Endothelial cell of umbilical vein (primary cell): ENCODE data around the gene C1orf167.

Source experiments
- CTCF ChIP-seq, 2 donors: IDR thresholded peaks; 1 replicate in 1 of 2; 2 replicates in 1 of 2; pipeline ENCODE4 v1.5.1; 2011; ENCODE audit warnings: low read length in 2 of 2, mild to moderate bottlenecking in 2 of 2, moderate library complexity in 2 of 2, control low read depth in 1 of 2, inconsistent platforms in 1 of 2, low read depth in 1 of 2; ENCODE audit not compliant: insufficient read depth in 1 of 2; ENCODE audit errors: extremely low read depth in 1 of 2
- EZH2 ChIP-seq: IDR thresholded peaks from 2 replicates; pipeline ENCODE4 v1.6.1; 2012; ENCODE audit warnings: borderline replicate concordance, low read depth, mild to moderate bottlenecking, moderate library complexity, low read length, inconsistent platforms; ENCODE audit not compliant: severe bottlenecking
- FOS ChIP-seq: IDR thresholded peaks from 2 replicates; pipeline ENCODE4 v1.6.1; 2011; ENCODE audit warnings: mild to moderate bottlenecking, low read length, moderate library complexity, borderline replicate concordance; ENCODE audit not compliant: insufficient read depth
- MAX ChIP-seq: IDR thresholded peaks from 2 replicates; pipeline ENCODE4 v1.6.1; 2011; ENCODE audit not compliant: insufficient read depth, insufficient read length
- MYC ChIP-seq: IDR thresholded peaks from one replicate; pipeline ENCODE4 v1.6.1; 2011; ENCODE audit warnings: mild to moderate bottlenecking, low read depth, low read length
- POLR2A ChIP-seq: IDR thresholded peaks from 2 replicates; pipeline ENCODE4 v1.6.1; 2012; ENCODE audit warnings: low read depth, mild to moderate bottlenecking, control low read depth, low read length
- POLR2AphosphoS5 ChIP-seq: IDR thresholded peaks from 2 replicates; pipeline ENCODE4 v1.6.1; 2012; ENCODE audit warnings: low read depth, mild to moderate bottlenecking, control low read depth, low read length, moderate library complexity; ENCODE audit not compliant: insufficient read depth

DNA sequence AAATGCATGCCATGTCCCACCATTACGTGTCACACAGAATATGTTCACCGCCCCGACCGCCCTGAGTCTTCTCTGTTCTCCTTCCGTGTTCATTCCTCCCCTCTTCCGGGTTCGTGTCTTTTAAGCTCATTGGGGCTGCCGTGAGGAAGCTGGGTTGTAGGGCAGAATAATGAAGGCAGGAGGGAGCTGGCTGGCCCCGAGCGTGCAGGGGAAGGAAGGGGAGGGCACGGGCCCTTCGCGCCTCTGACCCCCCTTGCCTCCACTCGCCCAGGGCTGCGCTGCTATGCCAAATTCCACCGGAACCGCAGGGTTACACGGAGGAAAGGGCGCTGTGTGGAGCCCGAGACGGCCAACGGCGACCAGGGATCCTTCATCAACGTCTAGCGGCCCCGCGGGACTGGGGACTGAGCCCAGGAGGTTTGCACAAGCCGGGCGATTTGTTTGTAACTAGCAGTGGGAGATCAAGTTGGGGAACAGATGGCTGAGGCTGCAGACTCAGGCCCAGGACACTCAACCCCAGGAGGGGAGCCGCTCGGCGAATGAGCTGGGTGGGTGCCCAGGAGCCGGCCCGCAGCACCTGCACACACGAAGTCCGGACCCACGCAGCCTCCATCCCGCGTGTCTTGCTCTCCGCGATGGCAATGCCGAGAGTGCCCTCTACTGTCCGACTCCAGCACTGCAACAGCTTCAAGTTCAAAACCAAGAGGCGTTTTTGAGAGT is 42.5 kb upstream of the C1orf167 start:
- TF ChIP-seq CTCF (IDR thresholded peaks at IDR 0.05; ENCODE audit: extremely low read depth in 1 of 2, insufficient read depth in 1 of 2, low read depth in 1 of 2, low read length in 2 of 2) (peak; percentile 88 to 91), POLR2A (no peak), POLR2AphosphoS5 (no peak), EZH2 (no peak), MAX (no peak), MYC (peak; percentile 34), FOS (no peak)
